Keratinocyte (primary cell): ENCODE results near the gene PIWIL4. TPM values are rescaled to one million over a fixed set of nuclear protein-coding genes. Genes with fewer than 3 reads are reported as not detected.

Experiments
- DNase-seq: peaks from one replicate; pipeline ENCODE4 v3.0.0-alpha.2; 2011; ENCODE audit warnings: low read depth, missing footprints, low spot score
- FAIRE-seq: peaks from 2 replicates; lab custom pipeline; 2011; peaks lifted over from hg19 to GRCh38; lab: Jason Lieb, UNC
- H2AFZ ChIP-seq: 2 replicates; pipeline ENCODE4 v1.6.0; 2012; ENCODE audit warnings: low read length, control low read depth, inconsistent platforms; ENCODE audit not compliant: control insufficient read depth
- H3K27ac ChIP-seq: 2 replicates; pipeline ENCODE4 v1.5.1; 2011; ENCODE audit warnings: low read length; ENCODE audit not compliant: control insufficient read depth, insufficient read depth
- H3K27me3 ChIP-seq: 3 replicates; pipeline ENCODE4 v1.6.0; 2011; ENCODE audit warnings: low read length; ENCODE audit not compliant: control insufficient read depth, insufficient read depth; ENCODE audit errors: extremely low read depth
- H3K36me3 ChIP-seq, 2 experiments: 2 replicates in 1 of 2; 3 replicates in 1 of 2; pipeline ENCODE4 v1.5.1; 2011; ENCODE audit warnings: low read length in 2 of 2, mild to moderate bottlenecking in 1 of 2; ENCODE audit not compliant: control insufficient read depth in 2 of 2, insufficient read depth in 2 of 2; ENCODE audit errors: extremely low read depth in 1 of 2
- H3K4me1 ChIP-seq: 3 replicates; pipeline ENCODE4 v1.5.1; 2011; ENCODE audit warnings: low read length; ENCODE audit not compliant: control insufficient read depth, insufficient read depth; ENCODE audit errors: extremely low read depth
- H3K4me2 ChIP-seq: 3 replicates; pipeline ENCODE4 v1.6.0; 2011; ENCODE audit warnings: low read depth, low read length; ENCODE audit not compliant: control insufficient read depth, insufficient read depth; ENCODE audit errors: extremely low read depth
- H3K4me3 ChIP-seq, 3 experiments: fragments of 200-600 bp in 1 of 3; sonication (generic) in 1 of 3; 2 replicates in 2 of 3; 3 replicates in 1 of 3; pipeline ENCODE4 v1.5.1; 2011 to 2016; ENCODE audit warnings: low read length in 3 of 3, mild to moderate bottlenecking in 3 of 3, control low read depth in 2 of 3, inconsistent platforms in 1 of 3, low read depth in 1 of 3, mixed read lengths in 1 of 3, mixed run types in 1 of 3, moderate library complexity in 1 of 3; ENCODE audit not compliant: control insufficient read depth in 2 of 3, insufficient read depth in 2 of 3; ENCODE audit errors: extremely low read depth in 1 of 3
- H3K79me2 ChIP-seq: 2 replicates; pipeline ENCODE4 v1.6.0; 2012; ENCODE audit warnings: low read length; ENCODE audit not compliant: control insufficient read depth, insufficient read depth
- H3K9ac ChIP-seq: 3 replicates; pipeline ENCODE4 v1.6.0; 2011; ENCODE audit warnings: low read length; ENCODE audit not compliant: control insufficient read depth, insufficient read depth; ENCODE audit errors: extremely low read depth
- H3K9me1 ChIP-seq: 3 replicates; pipeline ENCODE4 v1.6.0; 2011; ENCODE audit warnings: low read length; ENCODE audit not compliant: control insufficient read depth, insufficient read depth; ENCODE audit errors: extremely low read depth
- H3K9me3 ChIP-seq: 2 replicates; pipeline ENCODE4 v1.5.1; 2012; ENCODE audit warnings: low read depth, low read length; ENCODE audit not compliant: control insufficient read depth
- H4K20me1 ChIP-seq: 3 replicates; pipeline ENCODE4 v1.6.0; 2011; ENCODE audit warnings: low read length; ENCODE audit not compliant: control insufficient read depth, insufficient read depth; ENCODE audit errors: extremely low read depth
- EZH2 ChIP-seq: IDR thresholded peaks from one replicate; pipeline ENCODE4 v1.6.1; 2012; ENCODE audit warnings: inconsistent platforms, mild to moderate bottlenecking, low read length, moderate library complexity
- dilution Hi-C: fragments of 300-500 bp; cut with MboI; formaldehyde crosslinking; loops from one replicate; pipeline ENCODE4 v1.7.0; 2020; ENCODE audit warnings: low sequenced_read_pairs; ENCODE audit not compliant: extremely low pct_ligation_motif_present
- polyA plus RNA-seq, 5 experiments: library from polyadenylated mRNA; depleted of rRNA in 3 of 5; stranded (reverse) in 3 of 5; stranded (forward) in 1 of 5; unstranded in 1 of 5; fragments of >200 nt; gene quantifications; 1 replicate in 1 of 5; 2 replicates in 3 of 5; 3 replicates in 1 of 5; pipeline versions ENCODE4 v1.2.1 to v1.2.3, GENCODE V29; 2011 to 2012; ENCODE audit warnings: missing spikeins in 2 of 5, low read depth in 1 of 5, low replicate concordance in 1 of 5
- TF ChIP-seq, protein P1 (sequence below), 3 experiments: IDR thresholded peaks in 1 of 3; conservative IDR thresholded peaks in 1 of 3; optimal IDR thresholded peaks in 1 of 3; 2 replicates in 2 of 3; 3 replicates in 1 of 3; pipeline versions ENCODE3 to v1.5.1; 2011; ENCODE audit warnings: low read length in 3 of 3, mild to moderate bottlenecking in 3 of 3, moderate library complexity in 2 of 3, control low read depth in 1 of 3, inconsistent platforms in 1 of 3; ENCODE audit not compliant: insufficient read depth in 2 of 3; ENCODE audit errors: extremely low read depth in 1 of 3

PIWIL4 gene
- polyA plus RNA-seq, 1 donor (not counting 4 experiments of a cell fraction or from before 2014, with no cell fraction given): 0.14 TPM

DNA sequence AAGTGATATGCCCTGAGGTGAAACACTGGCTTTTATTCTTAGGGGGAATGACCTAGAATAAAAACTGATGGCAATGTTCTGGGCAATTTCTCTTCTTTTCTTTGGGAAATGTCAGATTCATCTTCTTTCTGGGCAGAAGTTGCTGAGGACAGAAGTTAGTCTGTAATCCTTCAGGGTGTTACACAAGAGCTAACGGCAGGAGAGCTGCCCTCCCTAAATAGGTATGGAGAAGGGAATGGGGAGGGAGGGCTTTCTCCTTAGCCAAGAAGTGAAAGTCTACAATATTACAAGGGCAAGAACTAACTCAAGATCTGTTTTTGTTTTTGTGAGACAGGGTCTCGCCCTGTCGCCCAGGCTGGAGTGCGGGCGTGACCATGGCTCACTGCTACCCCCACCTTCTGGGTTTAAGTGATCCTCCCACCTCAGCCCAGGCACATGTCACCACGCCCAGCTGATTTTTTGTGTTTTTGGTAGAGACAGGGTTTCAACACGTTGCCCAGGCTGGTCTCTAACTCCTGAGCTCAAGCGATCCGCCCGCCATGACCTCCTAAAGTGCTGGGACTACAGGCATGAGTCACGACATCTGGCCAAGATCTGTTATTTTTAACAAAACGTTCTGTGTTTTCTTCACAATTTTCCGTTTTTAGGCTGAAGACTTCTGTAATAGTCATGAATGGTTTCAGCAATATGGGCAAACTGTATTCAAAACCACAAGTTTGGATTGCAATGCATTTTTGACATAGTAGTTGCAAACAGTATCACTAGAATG, 7.2 kb downstream of the PIWIL4 start:
- no peaks in the 10 kb centered on the region for H3K9me3 ChIP-seq
- H3K4me1 ChIP-seq: no peaks in the 10 kb centered on the region
- no peak overlapping the region for H3K27ac ChIP-seq
- dilution Hi-C loops: no loop called here
- no peaks in the 10 kb centered on the region for H3K79me2 ChIP-seq
- TF ChIP-seq EZH2: no peak
- TF ChIP-seq, protein P1, sequence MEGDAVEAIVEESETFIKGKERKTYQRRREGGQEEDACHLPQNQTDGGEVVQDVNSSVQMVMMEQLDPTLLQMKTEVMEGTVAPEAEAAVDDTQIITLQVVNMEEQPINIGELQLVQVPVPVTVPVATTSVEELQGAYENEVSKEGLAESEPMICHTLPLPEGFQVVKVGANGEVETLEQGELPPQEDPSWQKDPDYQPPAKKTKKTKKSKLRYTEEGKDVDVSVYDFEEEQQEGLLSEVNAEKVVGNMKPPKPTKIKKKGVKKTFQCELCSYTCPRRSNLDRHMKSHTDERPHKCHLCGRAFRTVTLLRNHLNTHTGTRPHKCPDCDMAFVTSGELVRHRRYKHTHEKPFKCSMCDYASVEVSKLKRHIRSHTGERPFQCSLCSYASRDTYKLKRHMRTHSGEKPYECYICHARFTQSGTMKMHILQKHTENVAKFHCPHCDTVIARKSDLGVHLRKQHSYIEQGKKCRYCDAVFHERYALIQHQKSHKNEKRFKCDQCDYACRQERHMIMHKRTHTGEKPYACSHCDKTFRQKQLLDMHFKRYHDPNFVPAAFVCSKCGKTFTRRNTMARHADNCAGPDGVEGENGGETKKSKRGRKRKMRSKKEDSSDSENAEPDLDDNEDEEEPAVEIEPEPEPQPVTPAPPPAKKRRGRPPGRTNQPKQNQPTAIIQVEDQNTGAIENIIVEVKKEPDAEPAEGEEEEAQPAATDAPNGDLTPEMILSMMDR (optimal IDR thresholded peaks at IDR 0.05 in 1 of 3, IDR thresholded peaks at IDR 0.05 in 1 of 3, conservative IDR thresholded peaks at IDR 0.05 in 1 of 3; ENCODE audit: extremely low read depth in 1 of 3, insufficient read depth in 2 of 3, low read length in 3 of 3): no peak
- FAIRE-seq: no peak
- no peaks in the 10 kb centered on the region for H4K20me1 ChIP-seq
- H3K36me3 ChIP-seq: no peaks in the 10 kb centered on the region
- no peak for DNase-seq
- H3K4me2 ChIP-seq: no peak overlapping the region
- no peak overlapping the region for H2AFZ ChIP-seq
- H3K4me3 ChIP-seq: no peak overlapping the region
- no peak overlapping the region for H3K9ac ChIP-seq
- H3K9me1 ChIP-seq: no peaks in the 10 kb centered on the region
- peaks cover 3% of the 10 kb centered on the region for H3K27me3 ChIP-seq

DNA sequence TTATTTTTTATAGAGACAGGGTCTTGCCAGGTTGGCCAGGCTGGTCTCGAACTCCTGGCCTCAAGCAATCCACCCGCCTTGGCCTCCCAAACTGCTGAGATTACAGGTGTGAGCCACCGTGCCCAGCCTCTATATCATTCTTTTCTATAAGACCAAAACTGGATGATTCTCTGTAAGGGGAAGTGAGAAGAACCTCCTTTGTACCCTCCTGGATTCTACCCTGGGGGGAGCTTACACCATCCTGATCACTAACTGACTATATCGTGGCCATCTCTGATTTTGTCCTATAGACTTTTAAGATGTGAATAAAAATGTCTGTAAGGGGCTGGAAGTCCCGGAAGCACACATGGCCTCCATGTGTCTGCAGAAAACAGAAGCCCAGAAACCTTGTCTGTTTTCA, 9.1 kb downstream of the PIWIL4 start:
- Histone ChIP-seq H3K4me3 (no peak overlapping the region), H3K9ac (no peak overlapping the region), H3K27ac (no peak overlapping the region), H2AFZ (no peak overlapping the region), H3K27me3 (peaks cover 3% of the 10 kb centered on the region), H3K4me1 (no peaks in the 10 kb centered on the region), H3K4me2 (no peak overlapping the region), H3K36me3 (no peaks in the 10 kb centered on the region), H3K9me1 (no peaks in the 10 kb centered on the region), H4K20me1 (no peaks in the 10 kb centered on the region), H3K9me3 (no peaks in the 10 kb centered on the region), H3K79me2 (no peaks in the 10 kb centered on the region)
- no peak for DNase-seq
- no peak for FAIRE-seq
- dilution Hi-C loops: no loop called here
- TF ChIP-seq, protein P1 (optimal IDR thresholded peaks at IDR 0.05 in 1 of 3, IDR thresholded peaks at IDR 0.05 in 1 of 3, conservative IDR thresholded peaks at IDR 0.05 in 1 of 3; ENCODE audit: extremely low read depth in 1 of 3, insufficient read depth in 2 of 3, low read length in 3 of 3): no peak
- TF ChIP-seq EZH2: no peak
